ENCODE data around the gene EDN3.
"Not testable (repeated sequence)": the region's sequence is repeated elsewhere in the genome, so short reads cannot be mapped to it uniquely, and the experiment has no call there.

Gene EDN3

GRCh38 chr20:59335377-59335776, 35.0 kb downstream of the EDN3 start:
- no peak for DNase-seq (ENCODE audit: low read depth in 2 of 2, low spot score in 1 of 2)

GRCh38 chr20:59336540-59336939, 36.1 kb downstream of the EDN3 start:
- DNase-seq (ENCODE audit: low read depth in 2 of 2, low spot score in 1 of 2): no peak

- DNase-seq (ENCODE audit: low read depth in 2 of 2, low spot score in 1 of 2): not testable (repeated sequence)
These were observed 38.0 kb downstream of the EDN3 start for GRCh38 chr20:59338444-59338843.

GRCh38 chr20:59340201-59340885, 39.9 kb downstream of the EDN3 start:
- DNase-seq (ENCODE audit: low read depth in 2 of 2, low spot score in 1 of 2): no peak

- not testable (repeated sequence) for DNase-seq (ENCODE audit: low read depth in 2 of 2, low spot score in 1 of 2)
These were observed 41.0 kb downstream of the EDN3 start for GRCh38 chr20:59341285-59342022.

- no peak for DNase-seq (ENCODE audit: low read depth in 2 of 2, low spot score in 1 of 2)
These were observed 41.9 kb downstream of the EDN3 start for GRCh38 chr20:59342023-59342957.

GRCh38 chr20:59346061-59346460, 45.6 kb downstream of the EDN3 start:
- no peak for DNase-seq (ENCODE audit: low read depth in 2 of 2, low spot score in 1 of 2)

GRCh38 chr20:59349277-59349676, 48.9 kb downstream of the EDN3 start:
- DNase-seq (ENCODE audit: low read depth in 2 of 2, low spot score in 1 of 2): no peak

GRCh38 chr20:59350330-59351156, 50.1 kb downstream of the EDN3 start:
- DNase-seq (ENCODE audit: low read depth in 2 of 2, low spot score in 1 of 2): no peak

GRCh38 chr20:59351157-59352040, 51.0 kb downstream of the EDN3 start:
- no peak for DNase-seq (ENCODE audit: low read depth in 2 of 2, low spot score in 1 of 2)

- DNase-seq (ENCODE audit: low read depth in 2 of 2, low spot score in 1 of 2): no peak
These were observed 52.1 kb downstream of the EDN3 start for GRCh38 chr20:59352541-59352940.

GRCh38 chr20:59352990-59353389, 52.6 kb downstream of the EDN3 start:
- DNase-seq (ENCODE audit: low read depth in 2 of 2, low spot score in 1 of 2): no peak

GRCh38 chr20:59354460-59354859, 54.0 kb downstream of the EDN3 start:
- DNase-seq (ENCODE audit: low read depth in 2 of 2, low spot score in 1 of 2): no peak

GRCh38 chr20:59355242-59355641, 54.8 kb downstream of the EDN3 start:
- no peak for DNase-seq (ENCODE audit: low read depth in 2 of 2, low spot score in 1 of 2)

- no peak for DNase-seq (ENCODE audit: low read depth in 2 of 2, low spot score in 1 of 2)
These were observed 56.3 kb downstream of the EDN3 start for GRCh38 chr20:59356662-59357165.

- not testable (repeated sequence) for DNase-seq (ENCODE audit: low read depth in 2 of 2, low spot score in 1 of 2)
These were observed 58.4 kb downstream of the EDN3 start for GRCh38 chr20:59358793-59359192.

- DNase-seq (ENCODE audit: low read depth in 2 of 2, low spot score in 1 of 2): no peak
These were observed 59.7 kb downstream of the EDN3 start for GRCh38 chr20:59359906-59360725.

- no peak for DNase-seq (ENCODE audit: low read depth in 2 of 2, low spot score in 1 of 2)
These were observed 60.5 kb downstream of the EDN3 start for GRCh38 chr20:59360934-59361333.

GRCh38 chr20:59361411-59361810, 61.0 kb downstream of the EDN3 start:
- no peak for DNase-seq (ENCODE audit: low read depth in 2 of 2, low spot score in 1 of 2)
